Inferior parietal cortex (tissue), 1 donor: ENCODE results near the gene BRD1.
"Not testable (repeated sequence)": the region's sequence is repeated elsewhere in the genome, so short reads cannot be mapped to it uniquely, and the experiment has no call there.

ENCODE experiments used
- DNase-seq: peaks from one replicate; pipeline ENCODE4 v3.0.0-alpha.2; 2016; ENCODE audit errors: extremely low spot score

BRD1 gene

GRCh38 chr22:49853981-49854831, 26.5 kb upstream of the BRD1 start:
- DNase-seq = no peak

GRCh38 chr22:49852898-49853894, 25.5 kb upstream of the BRD1 start, which contains the start of gene ZBED4:
Gene ZBED4 (plus strand): TSS chr22:49853844. CDS start chr22:49883663, 29,819 bp downstream.
- peak; percentile 98 for DNase-seq

- not testable (repeated sequence) for DNase-seq
Measured at GRCh38 chr22:49852568-49852897, 24.9 kb upstream of the BRD1 start.

- DNase-seq = no peak
Measured at GRCh38 chr22:49850959-49851802, 23.5 kb upstream of the BRD1 start.

- no peak for DNase-seq
Measured at GRCh38 chr22:49850021-49850911, 22.6 kb upstream of the BRD1 start.

- DNase-seq = no peak
Measured at GRCh38 chr22:49849161-49850020, 21.7 kb upstream of the BRD1 start.

- DNase-seq = no peak
Measured at GRCh38 chr22:49848690-49849160, 21.1 kb upstream of the BRD1 start.

GRCh38 chr22:49847751-49848689, 20.3 kb upstream of the BRD1 start:
- no peak for DNase-seq

GRCh38 chr22:49845666-49846459, 18.2 kb upstream of the BRD1 start:
- DNase-seq = no peak

GRCh38 chr22:49845241-49845640, 17.6 kb upstream of the BRD1 start:
- no peak for DNase-seq

GRCh38 chr22:49838771-49839717, 11.4 kb upstream of the BRD1 start:
- DNase-seq = no peak

GRCh38 chr22:49833340-49834007, 5.8 kb upstream of the BRD1 start:
- DNase-seq = no peak

- DNase-seq = no peak
Measured at GRCh38 chr22:49829044-49829853, 1.6 kb upstream of the BRD1 start.

GRCh38 chr22:49828599-49828965, 909 bp upstream of the BRD1 start:
- no peak for DNase-seq

- no peak for DNase-seq
Measured at GRCh38 chr22:49827271-49827852, 311 bp downstream of the BRD1 start.
